Activated naive CD8-positive, alpha-beta T cell (primary cell): Measurements from ENCODE around the gene CRCP.
"Not testable (repeated sequence)": the region's sequence is repeated elsewhere in the genome, so short reads cannot be mapped to it uniquely, and the experiment has no call there.

ENCODE experiments used
- H3K27ac Mint-ChIP-seq: one replicate; pipeline ENCODE4 v1.8.0; 2021; ENCODE audit warnings: mixed read lengths
- H3K27me3 Mint-ChIP-seq: one replicate; pipeline ENCODE4 v1.8.0; 2021; ENCODE audit warnings: mixed read lengths
- H3K36me3 Mint-ChIP-seq: one replicate; pipeline ENCODE4 v1.8.0; 2021; ENCODE audit warnings: mixed read lengths
- H3K4me1 Mint-ChIP-seq: one replicate; pipeline ENCODE4 v1.8.0; 2021; ENCODE audit warnings: low read depth, mixed read lengths
- H3K4me3 Mint-ChIP-seq: one replicate; pipeline ENCODE4 v1.8.0; 2021; ENCODE audit warnings: mild to moderate bottlenecking, mixed read lengths
- H3K9me3 Mint-ChIP-seq: one replicate; pipeline ENCODE4 v1.8.0; 2021; ENCODE audit warnings: low read depth, mixed read lengths

The CRCP gene

GRCh38 chr7:66114743-66115649 lies at the start of gene CRCP:
TSS of gene CRCP (plus strand) at chr7:66114847. CDS start at chr7:66114963, 116 bp downstream.
- Mint-ChIP-seq H3K27ac (peak within 1 kb of the TSS; percentile 96), H3K36me3 (peaks cover 5% of the 10 kb centered on the region), H3K27me3 (no peaks in the 10 kb centered on the region), H3K9me3 (no peaks in the 10 kb centered on the region), H3K4me1 (peaks cover 42% of the 10 kb centered on the region), H3K4me3 (peak within 1 kb of the TSS; percentile 97)

- Mint-ChIP-seq H3K4me3 (no peak overlapping the region), H3K27me3 (no peaks in the 10 kb centered on the region)
Measured at GRCh38 chr7:66069732-66070131, 44.9 kb upstream of the CRCP start.

GRCh38 chr7:66070222-66070621 lies 44.4 kb upstream of the CRCP start:
- H3K9me3 Mint-ChIP-seq, result no peaks in the 10 kb centered on the region
- no peak overlapping the region for H3K27ac Mint-ChIP-seq

More at GRCh38 chr7:66069732-66070131, 44.9 kb upstream of the CRCP start:
- Mint-ChIP-seq H3K27ac (no peak overlapping the region), H3K4me1 (peaks cover 2% of the 10 kb centered on the region), H3K9me3 (no peaks in the 10 kb centered on the region), H3K36me3 (no peaks in the 10 kb centered on the region)

GRCh38 chr7:66072208-66072607 lies 42.4 kb upstream of the CRCP start:
- H3K4me1 Mint-ChIP-seq, result peaks cover 11% of the 10 kb centered on the region
- not testable (repeated sequence) for H3K9me3 Mint-ChIP-seq, H3K27ac Mint-ChIP-seq, H3K36me3 Mint-ChIP-seq, H3K4me3 Mint-ChIP-seq, H3K27me3 Mint-ChIP-seq

More at GRCh38 chr7:66070222-66070621, 44.4 kb upstream of the CRCP start:
- Mint-ChIP-seq H3K4me1 (peaks cover 2% of the 10 kb centered on the region), H3K27me3 (no peaks in the 10 kb centered on the region), H3K4me3 (no peak overlapping the region), H3K36me3 (no peaks in the 10 kb centered on the region)

GRCh38 chr7:66075590-66076461 lies 38.8 kb upstream of the CRCP start, which contains the start of gene ASL:
TSS of gene ASL (plus strand) at chr7:66075819. CDS start at chr7:66076082, 263 bp downstream.
- no peaks in the 10 kb centered on the region for H3K27me3 Mint-ChIP-seq
- H3K9me3 Mint-ChIP-seq, result no peaks in the 10 kb centered on the region
- no peaks in the 10 kb centered on the region for H3K36me3 Mint-ChIP-seq
- peak within 1 kb of the TSS; percentile 10 for H3K27ac Mint-ChIP-seq
- H3K4me3 Mint-ChIP-seq, result peak within 1 kb of the TSS; percentile 79
- peaks cover 14% of the 10 kb centered on the region for H3K4me1 Mint-ChIP-seq

- H3K27me3 Mint-ChIP-seq, result no peaks in the 10 kb centered on the region
- peak overlapping the region; percentile 79 for H3K4me3 Mint-ChIP-seq
- no peaks in the 10 kb centered on the region for H3K9me3 Mint-ChIP-seq
- H3K36me3 Mint-ChIP-seq, result no peaks in the 10 kb centered on the region
- H3K4me1 Mint-ChIP-seq, result peaks cover 13% of the 10 kb centered on the region
- peak overlapping the region; percentile 10 for H3K27ac Mint-ChIP-seq
Measured at GRCh38 chr7:66076462-66077329, 38.0 kb upstream of the CRCP start.

GRCh38 chr7:66078067-66078466 lies 36.6 kb upstream of the CRCP start:
- Mint-ChIP-seq H3K9me3 (no peaks in the 10 kb centered on the region), H3K36me3 (no peaks in the 10 kb centered on the region), H3K27me3 (no peaks in the 10 kb centered on the region), H3K4me3 (peak overlapping the region; percentile 13), H3K27ac (no peak overlapping the region), H3K4me1 (peaks cover 12% of the 10 kb centered on the region)

GRCh38 chr7:66082083-66082482 lies 32.6 kb upstream of the CRCP start:
- peaks cover 4% of the 10 kb centered on the region for H3K4me1 Mint-ChIP-seq
- H3K27ac Mint-ChIP-seq, result no peak overlapping the region
- no peaks in the 10 kb centered on the region for H3K27me3 Mint-ChIP-seq
- no peak overlapping the region for H3K4me3 Mint-ChIP-seq
- no peaks in the 10 kb centered on the region for H3K9me3 Mint-ChIP-seq
- no peaks in the 10 kb centered on the region for H3K36me3 Mint-ChIP-seq

- H3K27ac Mint-ChIP-seq, result no peak overlapping the region
- H3K27me3 Mint-ChIP-seq, result no peaks in the 10 kb centered on the region
- no peaks in the 10 kb centered on the region for H3K36me3 Mint-ChIP-seq
- no peaks in the 10 kb centered on the region for H3K9me3 Mint-ChIP-seq
- H3K4me3 Mint-ChIP-seq, result no peak overlapping the region
- no peaks in the 10 kb centered on the region for H3K4me1 Mint-ChIP-seq
Measured at GRCh38 chr7:66082886-66083415, 31.7 kb upstream of the CRCP start.

- Mint-ChIP-seq H3K4me3 (no peak overlapping the region), H3K4me1 (no peaks in the 10 kb centered on the region), H3K27ac (no peak overlapping the region), H3K9me3 (no peaks in the 10 kb centered on the region), H3K27me3 (no peaks in the 10 kb centered on the region), H3K36me3 (no peaks in the 10 kb centered on the region)
Measured at GRCh38 chr7:66083677-66084076, 31.0 kb upstream of the CRCP start.

GRCh38 chr7:66088861-66089838 lies 25.5 kb upstream of the CRCP start:
- Mint-ChIP-seq H3K4me3 (no peak overlapping the region), H3K27ac (no peak overlapping the region), H3K27me3 (no peaks in the 10 kb centered on the region), H3K9me3 (no peaks in the 10 kb centered on the region), H3K36me3 (no peaks in the 10 kb centered on the region), H3K4me1 (no peaks in the 10 kb centered on the region)

- H3K27me3 Mint-ChIP-seq, result no peaks in the 10 kb centered on the region
- no peaks in the 10 kb centered on the region for H3K9me3 Mint-ChIP-seq
- no peak overlapping the region for H3K4me3 Mint-ChIP-seq
- no peaks in the 10 kb centered on the region for H3K4me1 Mint-ChIP-seq
- no peaks in the 10 kb centered on the region for H3K36me3 Mint-ChIP-seq
- no peak overlapping the region for H3K27ac Mint-ChIP-seq
Measured at GRCh38 chr7:66092654-66093053, 22.0 kb upstream of the CRCP start.

- H3K27ac Mint-ChIP-seq, result no peak overlapping the region
- H3K9me3 Mint-ChIP-seq, result no peaks in the 10 kb centered on the region
- H3K4me1 Mint-ChIP-seq, result peaks cover 5% of the 10 kb centered on the region
- H3K4me3 Mint-ChIP-seq, result no peak overlapping the region
- H3K36me3 Mint-ChIP-seq, result no peaks in the 10 kb centered on the region
- no peaks in the 10 kb centered on the region for H3K27me3 Mint-ChIP-seq
Measured at GRCh38 chr7:66095010-66095409, 19.6 kb upstream of the CRCP start.
